Smooth muscle cell (in vitro differentiated cells): Measurements from ENCODE around the gene GSTM3. TPM values are rescaled to one million over a fixed set of nuclear protein-coding genes. Genes with fewer than 3 reads are reported as not detected.

Experiments
- DNase-seq: peaks from one replicate; lab custom pipeline; 2025; ENCODE audit not compliant: unreplicated experiment; lab: John Stamatoyannopoulos, UW
- H2AFZ ChIP-seq: fragments of 200-600 bp; sonication (generic); 2 replicates; pipeline ENCODE4 v1.6.0; 2016; ENCODE audit warnings: antibody characterized with exemption, low read depth, mild to moderate bottlenecking
- H3F3A ChIP-seq: fragments of 200-600 bp; sonication (generic); 2 replicates; pipeline ENCODE4 v1.6.0; 2017; ENCODE audit warnings: antibody characterized with exemption, low read depth
- H3K27ac ChIP-seq: fragments of 200-600 bp; sonication (generic); 2 replicates; pipeline ENCODE4 v1.5.1; 2016; ENCODE audit warnings: low read depth, mild to moderate bottlenecking
- H3K27me3 ChIP-seq: fragments of 200-600 bp; sonication (generic); 2 replicates; pipeline ENCODE4 v1.6.1; 2016; ENCODE audit warnings: low read depth, mild to moderate bottlenecking
- H3K36me3 ChIP-seq: fragments of 200-600 bp; sonication (generic); 2 replicates; pipeline ENCODE4 v1.5.1; 2016; ENCODE audit warnings: low read depth
- H3K4me1 ChIP-seq: fragments of 200-600 bp; sonication (generic); 2 replicates; pipeline ENCODE4 v1.5.1; 2016; ENCODE audit warnings: low read depth
- H3K4me2 ChIP-seq: fragments of 200-600 bp; sonication (generic); 2 replicates; pipeline ENCODE4 v1.6.0; 2016; ENCODE audit warnings: mild to moderate bottlenecking
- H3K4me3 ChIP-seq: fragments of 200-600 bp; sonication (generic); 2 replicates; pipeline ENCODE4 v1.5.1; 2016; ENCODE audit warnings: mild to moderate bottlenecking
- H3K79me2 ChIP-seq: fragments of 200-600 bp; sonication (generic); 2 replicates; pipeline ENCODE4 v1.6.0; 2016; ENCODE audit warnings: low read depth, mild to moderate bottlenecking
- H3K9ac ChIP-seq: fragments of 200-600 bp; sonication (generic); 2 replicates; pipeline ENCODE4 v1.6.0; 2016; ENCODE audit warnings: low read depth
- H3K9me3 ChIP-seq: fragments of 200-600 bp; sonication (generic); replicated peaks from 2 replicates; pipeline ENCODE4 v1.5.1; 2016; ENCODE audit warnings: low read depth
- H4K20me1 ChIP-seq: fragments of 200-600 bp; sonication (generic); 2 replicates; pipeline ENCODE4 v1.6.0; 2016; ENCODE audit warnings: low read depth
- CTCF ChIP-seq: fragments of 200-600 bp; sonication (generic); IDR thresholded peaks from 2 replicates; pipeline ENCODE4 v1.5.1; 2017; ENCODE audit warnings: borderline replicate concordance, mild to moderate bottlenecking, antibody characterized with exemption; ENCODE audit not compliant: insufficient read depth, poor library complexity, severe bottlenecking
- WGBS: methylation state at CpG from one replicate; pipeline ENCODE4 v1.1.7; 2016; ENCODE audit warnings: low lambda C conversion rate; 5-methylcytosine and 5-hydroxymethylcytosine counted together
- polyA plus RNA-seq: library from polyadenylated mRNA; unstranded; fragments of >200 nt; fragmentation: Nextera tagmentation; extraction: Ambion mirVana; gene quantifications from 2 replicates; pipeline ENCODE4 v1.2.1, GENCODE V29; 2016
- total RNA-seq: library from RNA; depleted of rRNA; stranded (reverse); fragments of >200 nt; gene quantifications from 2 replicates; pipeline ENCODE4 v1.2.3, GENCODE V29; 2014

The GSTM3 gene
- total and polyA plus RNA-seq, 2 experiments from 2014 or later = 153 to 218 TPM

GRCh38 chr1:109730666-109731065 is 10.2 kb downstream of the GSTM3 start:
- H3K79me2 ChIP-seq = no peaks in the 10 kb centered on the region
- no peaks in the 10 kb centered on the region for H3K27me3 ChIP-seq
- H3F3A ChIP-seq = no peaks in the 10 kb centered on the region
- H3K4me3 ChIP-seq = no peak overlapping the region
- 23% methylated on average over 6 of the region's 6 CpGs for WGBS
- no peaks in the 10 kb centered on the region for H3K4me1 ChIP-seq
- no peaks in the 10 kb centered on the region for H3K36me3 ChIP-seq
- no peak overlapping the region for H3K27ac ChIP-seq
- H3K4me2 ChIP-seq = no peak overlapping the region
- DNase-seq = no peak
- no peaks in the 10 kb centered on the region for H4K20me1 ChIP-seq
- H2AFZ ChIP-seq = no peak overlapping the region
- H3K9ac ChIP-seq = no peak overlapping the region
- no peak for TF ChIP-seq CTCF
- H3K9me3 ChIP-seq = no peaks in the 10 kb centered on the region

GRCh38 chr1:109728870-109729269 is 12.0 kb downstream of the GSTM3 start:
- H4K20me1 ChIP-seq = no peaks in the 10 kb centered on the region
- H3K9me3 ChIP-seq = no peaks in the 10 kb centered on the region
- no peak overlapping the region for H2AFZ ChIP-seq
- H3K36me3 ChIP-seq = no peaks in the 10 kb centered on the region
- no peaks in the 10 kb centered on the region for H3K27me3 ChIP-seq
- no peak overlapping the region for H3K9ac ChIP-seq
- no peak overlapping the region for H3K4me2 ChIP-seq
- no peak overlapping the region for H3K4me3 ChIP-seq
- H3K27ac ChIP-seq = no peak overlapping the region
- no peaks in the 10 kb centered on the region for H3F3A ChIP-seq
- no peaks in the 10 kb centered on the region for H3K79me2 ChIP-seq
- H3K4me1 ChIP-seq = no peaks in the 10 kb centered on the region
- 91% methylated on average over 7 of the region's 7 CpGs for WGBS
- no peak for DNase-seq
- TF ChIP-seq CTCF = no peak

DNA sequence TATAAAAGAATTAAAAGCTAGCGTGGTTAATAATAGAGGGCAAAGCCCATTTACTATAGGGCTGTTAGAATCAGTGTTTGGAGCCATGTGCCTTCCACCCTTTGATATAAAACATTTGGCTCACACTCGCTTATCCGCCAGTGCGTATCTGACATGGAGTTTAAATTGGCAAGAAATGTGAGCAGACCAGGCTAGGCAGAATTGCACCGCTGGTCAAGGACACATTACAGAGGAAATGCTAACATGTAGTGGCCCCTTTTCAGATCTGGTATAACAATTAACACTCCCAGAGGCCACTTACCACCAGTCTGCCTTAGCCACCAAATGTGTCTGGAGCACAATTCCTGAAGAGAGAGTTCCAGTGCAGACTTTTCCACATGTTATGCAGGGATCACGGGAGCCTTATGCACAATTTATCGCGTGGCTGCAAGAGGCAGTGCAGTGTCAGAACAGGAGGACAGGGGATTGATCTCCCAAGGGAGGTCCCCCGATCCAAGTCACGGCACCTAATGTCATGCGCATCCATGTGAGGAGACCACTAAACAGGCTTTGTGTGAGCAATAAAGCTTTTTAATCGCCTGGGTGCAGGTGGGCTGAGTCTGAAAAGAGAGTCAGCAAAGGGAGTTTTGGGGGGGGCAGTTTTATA is 14.0 kb downstream of the GSTM3 start:
- Histone ChIP-seq H2AFZ (no peak overlapping the region), H4K20me1 (no peaks in the 10 kb centered on the region), H3K4me1 (no peaks in the 10 kb centered on the region), H3K9me3 (no peaks in the 10 kb centered on the region), H3K27me3 (no peaks in the 10 kb centered on the region), H3K79me2 (no peaks in the 10 kb centered on the region), H3K27ac (no peak overlapping the region), H3K36me3 (no peaks in the 10 kb centered on the region), H3K9ac (no peak overlapping the region), H3F3A (no peaks in the 10 kb centered on the region), H3K4me2 (no peak overlapping the region), H3K4me3 (no peak overlapping the region)
- DNase-seq = no peak
- WGBS = 97% methylated on average over 12 of the region's 12 CpGs
- no peak for TF ChIP-seq CTCF

- DNase-seq = no peak
- Histone ChIP-seq H3K4me3 (no peak overlapping the region), H4K20me1 (no peaks in the 10 kb centered on the region), H3K27ac (no peak overlapping the region), H3K27me3 (no peaks in the 10 kb centered on the region), H3K9me3 (no peaks in the 10 kb centered on the region), H3K79me2 (no peaks in the 10 kb centered on the region), H3K9ac (no peak overlapping the region), H2AFZ (no peak overlapping the region), H3K36me3 (no peaks in the 10 kb centered on the region), H3K4me1 (no peaks in the 10 kb centered on the region), H3F3A (no peaks in the 10 kb centered on the region), H3K4me2 (no peak overlapping the region)
- no peak for TF ChIP-seq CTCF
- 92% methylated on average over 1 of the region's 1 CpG for WGBS
These were observed 14.8 kb downstream of the GSTM3 start for GRCh38 chr1:109726007-109726406.
